Colonic mucosa (tissue), 4 donors: ENCODE data around the gene PIEZO2. TPM values are rescaled to one million over a fixed set of nuclear protein-coding genes. Genes with fewer than 3 reads are reported as not detected.

Experiments used
- DNase-seq: peaks from one replicate; pipeline ENCODE4 v3.0.0-alpha.2; 2020
- H3K27ac ChIP-seq: fragments of 200-600 bp; one replicate; pipeline ENCODE4 v1.8.0; 2021
- H3K27me3 ChIP-seq: fragments of 200-600 bp; one replicate; pipeline ENCODE4 v1.8.0; 2021
- H3K36me3 ChIP-seq: fragments of 200-600 bp; one replicate; pipeline ENCODE4 v1.8.0; 2021
- H3K4me1 ChIP-seq: fragments of 200-600 bp; one replicate; pipeline ENCODE4 v1.8.0; 2021; ENCODE audit warnings: mild to moderate bottlenecking
- H3K4me3 ChIP-seq: fragments of 200-600 bp; one replicate; pipeline ENCODE4 v1.8.0; 2021
- H3K9ac ChIP-seq, 2 donors: one replicate each; pipeline ENCODE4 v1.7.0; 2013; ENCODE audit warnings: control low read depth in 2 of 2, low read depth in 2 of 2, low read length in 2 of 2
- H3K9me3 ChIP-seq: fragments of 200-600 bp; one replicate; pipeline ENCODE4 v1.8.0; 2021
- intact Hi-C: fragments of 100-400 bp; cut with DNase I; formaldehyde crosslinking; loops from one replicate; pipeline ENCODE4 v1.14.1; 2022
- total RNA-seq, 2 donors: library from RNA; stranded (reverse); fragmentation: NEBNext Ultra II Directional in 1 of 2; extraction: Animal tissue kit (Norgen Biotek cat#: 25700) in 1 of 2; gene quantifications; one replicate each; pipeline ENCODE4 v1.2.1, GENCODE V29; 2021
- TF ChIP-seq, protein P1 (sequence below): fragments of 200-600 bp; IDR thresholded peaks from one replicate; pipeline ENCODE4 v1.8.0; 2022; ENCODE audit warnings: antibody characterized with exemption, mild to moderate bottlenecking
- donor health status: healthy.
- donor health status: DM: no; HTN: no; CAD: no.
- donor health status: DM: no; HTN: no; CAD: no.

Gene PIEZO2
- total RNA-seq, 2 donors from 2014 or later, result 0.79 to 4.0 TPM

DNA sequence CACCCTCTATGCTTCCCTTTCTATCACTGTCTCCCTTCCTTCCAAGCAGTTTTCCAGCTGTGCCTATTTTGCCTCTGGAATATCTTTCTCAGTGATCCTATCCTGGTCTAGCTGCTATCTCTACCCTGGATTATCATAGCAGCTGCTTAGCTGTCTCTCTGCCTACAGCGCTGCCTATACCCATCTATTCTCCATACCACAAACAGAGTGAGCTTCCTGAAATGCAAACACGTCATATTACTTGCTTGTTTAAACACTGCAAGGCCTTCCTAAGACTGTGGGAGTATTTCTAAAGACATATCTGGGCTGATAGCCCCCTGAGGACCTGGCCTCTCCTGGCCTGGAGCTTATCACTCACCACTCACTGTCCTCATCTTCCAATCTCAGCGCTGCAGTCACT lies 403.4 kb downstream of the PIEZO2 start:
- DNase-seq, result no peak
- intact Hi-C loops, result no loop called here
- Histone ChIP-seq H3K9me3 (no peaks in the 10 kb centered on the region), H3K9ac (no peak overlapping the region), H3K27ac (no peak overlapping the region), H3K4me1 (no peaks in the 10 kb centered on the region), H3K36me3 (no peaks in the 10 kb centered on the region), H3K4me3 (no peak overlapping the region), H3K27me3 (no peaks in the 10 kb centered on the region)
- TF ChIP-seq, protein P1, sequence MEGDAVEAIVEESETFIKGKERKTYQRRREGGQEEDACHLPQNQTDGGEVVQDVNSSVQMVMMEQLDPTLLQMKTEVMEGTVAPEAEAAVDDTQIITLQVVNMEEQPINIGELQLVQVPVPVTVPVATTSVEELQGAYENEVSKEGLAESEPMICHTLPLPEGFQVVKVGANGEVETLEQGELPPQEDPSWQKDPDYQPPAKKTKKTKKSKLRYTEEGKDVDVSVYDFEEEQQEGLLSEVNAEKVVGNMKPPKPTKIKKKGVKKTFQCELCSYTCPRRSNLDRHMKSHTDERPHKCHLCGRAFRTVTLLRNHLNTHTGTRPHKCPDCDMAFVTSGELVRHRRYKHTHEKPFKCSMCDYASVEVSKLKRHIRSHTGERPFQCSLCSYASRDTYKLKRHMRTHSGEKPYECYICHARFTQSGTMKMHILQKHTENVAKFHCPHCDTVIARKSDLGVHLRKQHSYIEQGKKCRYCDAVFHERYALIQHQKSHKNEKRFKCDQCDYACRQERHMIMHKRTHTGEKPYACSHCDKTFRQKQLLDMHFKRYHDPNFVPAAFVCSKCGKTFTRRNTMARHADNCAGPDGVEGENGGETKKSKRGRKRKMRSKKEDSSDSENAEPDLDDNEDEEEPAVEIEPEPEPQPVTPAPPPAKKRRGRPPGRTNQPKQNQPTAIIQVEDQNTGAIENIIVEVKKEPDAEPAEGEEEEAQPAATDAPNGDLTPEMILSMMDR, result no peak

DNA sequence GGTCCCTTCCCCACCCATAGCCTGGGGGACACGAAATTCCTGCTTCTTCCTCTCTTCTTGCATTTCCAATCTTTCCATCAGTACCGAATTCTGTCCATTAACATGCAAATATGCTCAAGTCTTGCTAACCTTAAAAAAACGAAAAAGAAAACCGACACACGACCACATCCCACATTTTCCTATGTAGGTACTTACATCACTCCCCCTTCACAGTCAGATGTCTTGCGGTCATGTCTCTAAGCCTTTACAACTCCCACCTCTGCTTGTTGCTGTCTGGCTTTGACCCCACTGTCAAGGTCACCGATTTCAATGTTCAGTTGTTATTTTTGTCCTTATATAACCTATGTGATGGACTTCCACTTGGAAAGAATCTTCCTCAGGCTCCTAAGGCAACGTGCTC lies 404.1 kb downstream of the PIEZO2 start:
- intact Hi-C loops, result no loop called here
- TF ChIP-seq, protein P1, result no peak
- Histone ChIP-seq H3K9me3 (no peaks in the 10 kb centered on the region), H3K4me1 (no peaks in the 10 kb centered on the region), H3K4me3 (no peak overlapping the region), H3K36me3 (no peaks in the 10 kb centered on the region), H3K27ac (no peak overlapping the region), H3K27me3 (no peaks in the 10 kb centered on the region), H3K9ac (no peak overlapping the region)
- no peak for DNase-seq

DNA sequence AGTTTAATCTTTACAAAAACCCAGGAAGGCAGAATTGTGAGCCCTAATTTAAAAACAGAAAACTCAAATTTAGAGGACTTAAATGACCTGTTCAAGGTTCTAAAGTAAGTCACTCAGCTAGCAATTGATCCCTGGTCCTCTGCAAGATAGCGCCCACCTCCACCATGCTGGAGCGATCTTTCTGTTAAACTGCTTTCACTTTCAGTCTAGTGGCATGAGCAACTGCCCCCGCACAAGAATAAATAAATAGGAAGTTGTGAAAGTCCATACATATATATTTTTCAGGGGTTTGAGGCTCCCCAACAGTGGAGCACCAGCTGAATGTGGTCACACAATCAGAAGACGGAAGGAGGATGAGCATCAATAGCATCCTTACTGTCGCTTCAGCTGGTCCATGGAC lies 405.6 kb downstream of the PIEZO2 start:
- intact Hi-C loops, result no loop called here
- no peak overlapping the region for H3K4me3 ChIP-seq

DNA sequence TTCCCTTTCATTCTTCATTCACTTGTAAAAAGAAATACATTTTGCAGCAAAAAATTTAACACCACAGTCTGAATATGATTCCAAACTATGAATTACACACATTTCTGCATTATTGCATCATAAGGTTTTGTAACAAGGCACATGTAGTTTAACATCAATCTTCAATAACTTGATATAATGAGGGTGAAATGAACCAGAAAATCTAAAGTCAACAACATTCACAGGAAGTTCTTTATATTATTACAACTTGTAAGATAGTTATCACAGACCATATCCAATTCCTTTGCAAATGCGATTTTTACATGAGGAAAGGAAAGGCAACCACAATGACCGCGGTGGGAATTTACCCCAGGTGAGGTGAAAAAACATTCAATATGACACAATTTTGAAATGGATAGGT lies 410.2 kb downstream of the PIEZO2 start:
- TF ChIP-seq, protein P1, result no peak
- H3K4me1 ChIP-seq, result no peaks in the 10 kb centered on the region
- DNase-seq, result no peak
- no peaks in the 10 kb centered on the region for H3K36me3 ChIP-seq
- no peak overlapping the region for H3K4me3 ChIP-seq
- no peaks in the 10 kb centered on the region for H3K9me3 ChIP-seq
- no peak overlapping the region for H3K9ac ChIP-seq
- no peak overlapping the region for H3K27ac ChIP-seq
- no peaks in the 10 kb centered on the region for H3K27me3 ChIP-seq
- intact Hi-C loops, result no loop called here

More for the DNA sequence above, 405.6 kb downstream of the PIEZO2 start:
- Histone ChIP-seq H3K9ac (no peak overlapping the region), H3K27me3 (no peaks in the 10 kb centered on the region), H3K36me3 (no peaks in the 10 kb centered on the region), H3K4me1 (no peaks in the 10 kb centered on the region), H3K27ac (no peak overlapping the region), H3K9me3 (no peaks in the 10 kb centered on the region)
- no peak for DNase-seq
- TF ChIP-seq, protein P1, result no peak

DNA sequence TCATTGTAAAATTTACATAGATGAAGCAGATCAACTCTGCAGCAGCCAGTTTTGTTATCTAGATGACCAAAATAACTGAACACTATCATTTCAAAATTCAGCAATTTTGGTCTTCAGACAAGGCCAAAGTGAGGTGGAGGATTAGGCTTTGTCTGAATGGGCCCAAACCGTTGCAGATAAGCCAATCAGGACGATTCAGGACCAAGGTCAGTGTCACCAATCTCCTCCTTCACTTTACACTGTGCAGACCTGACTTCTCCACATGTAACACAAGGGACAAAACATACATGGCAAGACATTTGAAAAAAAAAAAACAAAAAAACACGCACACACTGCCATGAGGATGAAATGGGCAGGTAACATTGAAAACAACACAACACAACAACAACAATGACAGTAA lies 412.4 kb downstream of the PIEZO2 start:
- Histone ChIP-seq H3K36me3 (no peaks in the 10 kb centered on the region), H3K4me3 (no peak overlapping the region), H3K9me3 (no peaks in the 10 kb centered on the region), H3K27ac (no peak overlapping the region), H3K4me1 (no peaks in the 10 kb centered on the region), H3K27me3 (no peaks in the 10 kb centered on the region), H3K9ac (no peak overlapping the region)
- intact Hi-C loops, result no loop called here
- DNase-seq, result no peak
- TF ChIP-seq, protein P1, result no peak

DNA sequence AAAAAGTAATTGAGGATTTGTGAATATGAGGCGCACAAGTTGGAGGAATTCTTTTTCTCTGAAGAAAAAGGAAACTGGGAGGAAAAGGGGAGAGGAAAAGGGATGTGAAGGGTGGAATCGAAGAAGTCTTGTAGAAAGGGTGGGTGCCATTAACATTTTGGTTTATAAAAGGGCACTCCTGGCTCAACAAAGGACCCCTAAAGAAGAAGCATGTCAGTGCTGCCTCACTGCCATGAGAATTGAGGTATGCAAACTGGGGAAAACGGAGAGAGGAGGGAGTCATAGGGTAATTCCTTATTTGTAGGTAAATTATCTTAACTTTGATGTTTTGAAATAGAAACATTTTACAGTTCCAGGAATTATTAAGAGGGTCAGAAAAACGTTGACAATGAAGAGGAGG lies 416.4 kb downstream of the PIEZO2 start:
- no peaks in the 10 kb centered on the region for H3K36me3 ChIP-seq
- no peak for DNase-seq
- no peak overlapping the region for H3K9ac ChIP-seq
- H3K4me1 ChIP-seq, result no peaks in the 10 kb centered on the region
- H3K27ac ChIP-seq, result no peak overlapping the region
- H3K27me3 ChIP-seq, result no peaks in the 10 kb centered on the region
- no peak overlapping the region for H3K4me3 ChIP-seq
- intact Hi-C loops, result no loop called here
- H3K9me3 ChIP-seq, result no peaks in the 10 kb centered on the region
- TF ChIP-seq, protein P1, result no peak
